Esophagus squamous epithelium (tissue), 4 donors: ENCODE data around the gene CD164.

Source experiments
- POLR2A ChIP-seq, 4 donors: fragments of 450-650 bp; IDR thresholded peaks; one replicate each; pipeline ENCODE4 v1.6.1; 2017; ENCODE audit warnings: antibody characterized with exemption in 4 of 4, mild to moderate bottlenecking in 4 of 4, moderate library complexity in 3 of 4
- TF ChIP-seq, protein P1 (sequence below), 6 experiments: fragments of 450-650 bp in 4 of 6; fragments of 200-600 bp in 2 of 6; sonication (generic) in 2 of 6; IDR thresholded peaks; one replicate each; pipeline ENCODE4 v1.5.1; 2016 to 2019; ENCODE audit warnings: antibody characterized with exemption in 6 of 6, mild to moderate bottlenecking in 4 of 6, moderate library complexity in 4 of 6

DNA sequence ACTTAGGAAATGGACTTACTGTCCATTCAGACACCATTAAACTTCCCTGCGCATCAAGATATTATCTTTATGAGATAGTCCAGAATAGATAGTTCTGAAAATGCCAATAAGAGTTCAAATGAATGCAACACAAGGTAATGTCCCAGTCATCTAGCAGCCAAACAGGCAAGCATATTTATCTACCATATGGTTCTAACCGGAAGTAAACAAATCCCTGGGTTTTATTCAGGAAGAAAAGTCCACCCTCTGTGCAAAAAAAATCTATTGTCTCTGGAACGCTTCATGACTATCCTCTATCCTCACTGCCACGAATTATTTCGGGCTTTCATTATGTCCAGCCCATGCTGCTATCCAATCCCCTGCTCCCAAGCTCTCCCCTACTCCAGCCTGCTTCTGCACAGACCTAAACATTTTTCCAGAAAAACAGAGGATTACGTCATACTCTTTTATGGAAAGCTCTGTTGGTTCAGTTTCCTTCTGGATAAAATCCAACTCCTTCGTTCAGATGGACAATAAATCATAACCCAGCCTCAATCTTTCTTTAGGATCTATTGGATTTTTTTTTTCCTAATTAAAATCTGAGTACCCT lies 46.7 kb upstream of the CD164 start:
- TF ChIP-seq, protein P1, sequence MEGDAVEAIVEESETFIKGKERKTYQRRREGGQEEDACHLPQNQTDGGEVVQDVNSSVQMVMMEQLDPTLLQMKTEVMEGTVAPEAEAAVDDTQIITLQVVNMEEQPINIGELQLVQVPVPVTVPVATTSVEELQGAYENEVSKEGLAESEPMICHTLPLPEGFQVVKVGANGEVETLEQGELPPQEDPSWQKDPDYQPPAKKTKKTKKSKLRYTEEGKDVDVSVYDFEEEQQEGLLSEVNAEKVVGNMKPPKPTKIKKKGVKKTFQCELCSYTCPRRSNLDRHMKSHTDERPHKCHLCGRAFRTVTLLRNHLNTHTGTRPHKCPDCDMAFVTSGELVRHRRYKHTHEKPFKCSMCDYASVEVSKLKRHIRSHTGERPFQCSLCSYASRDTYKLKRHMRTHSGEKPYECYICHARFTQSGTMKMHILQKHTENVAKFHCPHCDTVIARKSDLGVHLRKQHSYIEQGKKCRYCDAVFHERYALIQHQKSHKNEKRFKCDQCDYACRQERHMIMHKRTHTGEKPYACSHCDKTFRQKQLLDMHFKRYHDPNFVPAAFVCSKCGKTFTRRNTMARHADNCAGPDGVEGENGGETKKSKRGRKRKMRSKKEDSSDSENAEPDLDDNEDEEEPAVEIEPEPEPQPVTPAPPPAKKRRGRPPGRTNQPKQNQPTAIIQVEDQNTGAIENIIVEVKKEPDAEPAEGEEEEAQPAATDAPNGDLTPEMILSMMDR (IDR thresholded peaks at IDR 0.05): no peak
- no peak for TF ChIP-seq POLR2A (IDR thresholded peaks at IDR 0.05)
